ENCODE data around the gene LCA5L.
A peak's percentile ranks its signal among the peaks of the same experiment; 100 is the strongest.

Gene LCA5L

DNA sequence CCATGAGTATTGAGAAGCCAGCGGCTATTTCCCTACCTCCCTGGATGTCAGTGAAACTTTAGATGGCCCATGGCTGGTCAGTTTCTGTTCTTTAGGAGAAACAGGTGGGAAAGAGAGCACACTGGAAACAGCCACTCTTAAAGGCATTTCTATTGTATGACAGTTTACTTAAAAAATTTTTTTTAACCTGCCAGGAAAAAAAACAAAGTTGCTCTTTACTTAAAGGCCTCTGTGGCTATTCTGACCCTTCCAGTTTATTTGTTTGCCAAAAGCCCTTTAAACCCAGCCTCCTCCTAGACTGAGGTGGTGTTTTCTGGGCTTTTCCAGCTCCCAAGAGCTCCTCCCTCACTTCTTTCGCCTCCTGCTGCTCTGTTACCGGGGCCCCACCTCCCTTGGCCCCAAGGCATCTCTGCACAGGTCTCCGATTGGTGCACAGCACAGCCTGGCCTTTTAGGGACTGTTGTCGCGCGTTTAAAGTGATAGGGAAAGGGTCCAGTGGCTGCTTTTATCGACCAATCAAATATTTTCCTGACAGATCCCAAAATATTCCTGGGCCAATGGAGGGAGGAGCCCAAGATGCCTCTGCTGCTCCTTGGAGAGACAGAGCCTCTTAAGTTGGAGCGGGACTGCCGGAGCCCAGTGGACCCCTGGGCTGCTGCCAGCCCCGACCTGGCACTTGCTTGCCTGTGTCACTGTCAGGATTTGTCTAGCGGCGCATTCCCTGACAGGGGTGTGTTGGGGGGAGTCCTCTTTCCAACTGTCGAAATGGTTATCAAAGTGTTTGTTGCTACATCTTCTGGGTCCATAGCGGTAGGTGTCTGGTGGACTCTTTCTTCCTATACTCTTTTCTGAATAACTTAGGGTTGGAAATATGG lies 6.0 kb upstream of the LCA5L start, which contains the start of gene SH3BGR:
Gene SH3BGR, plus strand, starts transcription at position 639 of the 875 bp plus-strand sequence. Its CDS starts 127 bp downstream, at position 766.
- no peak within 1 kb of the TSS for H3K4me3 ChIP-seq (replicated peaks; ENCODE audit: low read depth, low read length)
- DNase-seq (ENCODE audit: extremely low read depth, insufficient read length) = no peak
- TF ChIP-seq, protein P1, sequence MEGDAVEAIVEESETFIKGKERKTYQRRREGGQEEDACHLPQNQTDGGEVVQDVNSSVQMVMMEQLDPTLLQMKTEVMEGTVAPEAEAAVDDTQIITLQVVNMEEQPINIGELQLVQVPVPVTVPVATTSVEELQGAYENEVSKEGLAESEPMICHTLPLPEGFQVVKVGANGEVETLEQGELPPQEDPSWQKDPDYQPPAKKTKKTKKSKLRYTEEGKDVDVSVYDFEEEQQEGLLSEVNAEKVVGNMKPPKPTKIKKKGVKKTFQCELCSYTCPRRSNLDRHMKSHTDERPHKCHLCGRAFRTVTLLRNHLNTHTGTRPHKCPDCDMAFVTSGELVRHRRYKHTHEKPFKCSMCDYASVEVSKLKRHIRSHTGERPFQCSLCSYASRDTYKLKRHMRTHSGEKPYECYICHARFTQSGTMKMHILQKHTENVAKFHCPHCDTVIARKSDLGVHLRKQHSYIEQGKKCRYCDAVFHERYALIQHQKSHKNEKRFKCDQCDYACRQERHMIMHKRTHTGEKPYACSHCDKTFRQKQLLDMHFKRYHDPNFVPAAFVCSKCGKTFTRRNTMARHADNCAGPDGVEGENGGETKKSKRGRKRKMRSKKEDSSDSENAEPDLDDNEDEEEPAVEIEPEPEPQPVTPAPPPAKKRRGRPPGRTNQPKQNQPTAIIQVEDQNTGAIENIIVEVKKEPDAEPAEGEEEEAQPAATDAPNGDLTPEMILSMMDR (IDR thresholded peaks at IDR 0.05; ENCODE audit: insufficient read depth, low read length, poor library complexity, severe bottlenecking) = no peak
- H3K36me3 ChIP-seq (ENCODE audit: control insufficient read depth, insufficient read depth, low read length) = no peaks in the 10 kb centered on the region
- no peaks in the 10 kb centered on the region for H3K27me3 ChIP-seq (replicated peaks; ENCODE audit: control insufficient read depth, insufficient read depth, low read length)

DNA sequence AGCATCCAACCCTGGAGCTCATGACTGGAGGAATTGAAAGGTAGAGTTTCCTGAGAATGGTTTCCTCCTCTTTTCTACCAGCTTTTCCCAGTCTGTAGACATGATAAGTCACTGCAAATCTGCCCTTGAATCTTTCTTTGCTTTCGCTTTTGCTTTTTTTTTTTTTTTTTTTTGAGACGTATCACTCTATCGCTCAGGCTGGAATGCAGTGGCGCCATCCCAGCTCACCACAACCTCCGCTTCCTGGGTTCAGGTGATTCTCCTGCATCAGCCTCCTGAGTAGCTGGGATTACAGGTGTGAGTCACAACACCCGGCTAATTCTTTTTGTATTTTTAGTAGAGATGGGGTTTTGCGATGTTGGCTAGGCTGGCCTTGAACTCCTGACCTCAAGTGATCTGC lies 1.7 kb upstream of the LCA5L start:
- Histone ChIP-seq H3K27me3 (replicated peaks; ENCODE audit: control insufficient read depth, insufficient read depth, low read length) (no peaks in the 10 kb centered on the region), H3K36me3 (ENCODE audit: control insufficient read depth, insufficient read depth, low read length) (no peaks in the 10 kb centered on the region), H3K4me3 (replicated peaks; ENCODE audit: low read depth, low read length) (no peak overlapping the region)
- TF ChIP-seq, protein P1 (IDR thresholded peaks at IDR 0.05; ENCODE audit: insufficient read depth, low read length, poor library complexity, severe bottlenecking) = no peak
- DNase-seq (ENCODE audit: extremely low read depth, insufficient read length) = no peak

DNA sequence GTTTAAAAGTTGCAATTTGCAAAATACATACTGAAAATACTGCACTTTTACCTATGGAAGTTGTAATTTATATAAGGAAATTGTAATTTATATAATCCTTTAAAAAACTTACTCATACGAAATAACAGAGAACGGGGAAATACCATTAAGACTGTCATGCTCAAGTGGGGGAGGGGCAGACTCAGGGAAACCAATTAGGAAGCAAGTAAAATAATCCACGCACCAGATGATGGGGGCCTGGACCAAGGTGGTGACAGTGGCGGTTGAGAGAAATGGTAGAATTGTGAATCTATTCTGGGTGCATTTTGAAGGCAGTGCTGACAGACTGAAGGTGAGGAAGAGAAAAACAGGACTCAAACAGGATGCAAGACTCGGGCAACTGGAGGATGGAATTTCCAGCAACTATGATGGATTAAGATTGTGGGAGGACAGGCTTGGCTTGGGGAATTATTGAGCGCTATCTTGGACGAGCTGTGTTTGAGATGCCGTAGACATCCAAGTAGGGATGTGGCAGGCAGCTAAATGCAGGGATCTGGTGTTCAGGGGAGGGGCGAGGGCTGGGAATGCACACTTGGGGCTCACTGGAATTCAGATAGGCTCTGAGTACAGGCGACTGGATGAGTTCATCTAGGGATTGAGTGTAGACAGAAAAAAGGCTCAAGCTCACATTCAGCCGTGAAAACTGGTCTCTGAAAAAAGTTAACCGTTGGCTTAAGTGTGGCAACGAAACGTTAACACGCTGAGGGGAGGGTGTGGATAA lies 977 bp downstream of the LCA5L start:
- TF ChIP-seq, protein P1 (IDR thresholded peaks at IDR 0.05; ENCODE audit: insufficient read depth, low read length, poor library complexity, severe bottlenecking) = no peak
- no peak for DNase-seq (ENCODE audit: extremely low read depth, insufficient read length)
- peak overlapping the region; percentile 90 for H3K4me3 ChIP-seq (replicated peaks; ENCODE audit: low read depth, low read length)
- H3K27me3 ChIP-seq (replicated peaks; ENCODE audit: control insufficient read depth, insufficient read depth, low read length) = no peaks in the 10 kb centered on the region
- H3K36me3 ChIP-seq (ENCODE audit: control insufficient read depth, insufficient read depth, low read length) = no peaks in the 10 kb centered on the region

DNA sequence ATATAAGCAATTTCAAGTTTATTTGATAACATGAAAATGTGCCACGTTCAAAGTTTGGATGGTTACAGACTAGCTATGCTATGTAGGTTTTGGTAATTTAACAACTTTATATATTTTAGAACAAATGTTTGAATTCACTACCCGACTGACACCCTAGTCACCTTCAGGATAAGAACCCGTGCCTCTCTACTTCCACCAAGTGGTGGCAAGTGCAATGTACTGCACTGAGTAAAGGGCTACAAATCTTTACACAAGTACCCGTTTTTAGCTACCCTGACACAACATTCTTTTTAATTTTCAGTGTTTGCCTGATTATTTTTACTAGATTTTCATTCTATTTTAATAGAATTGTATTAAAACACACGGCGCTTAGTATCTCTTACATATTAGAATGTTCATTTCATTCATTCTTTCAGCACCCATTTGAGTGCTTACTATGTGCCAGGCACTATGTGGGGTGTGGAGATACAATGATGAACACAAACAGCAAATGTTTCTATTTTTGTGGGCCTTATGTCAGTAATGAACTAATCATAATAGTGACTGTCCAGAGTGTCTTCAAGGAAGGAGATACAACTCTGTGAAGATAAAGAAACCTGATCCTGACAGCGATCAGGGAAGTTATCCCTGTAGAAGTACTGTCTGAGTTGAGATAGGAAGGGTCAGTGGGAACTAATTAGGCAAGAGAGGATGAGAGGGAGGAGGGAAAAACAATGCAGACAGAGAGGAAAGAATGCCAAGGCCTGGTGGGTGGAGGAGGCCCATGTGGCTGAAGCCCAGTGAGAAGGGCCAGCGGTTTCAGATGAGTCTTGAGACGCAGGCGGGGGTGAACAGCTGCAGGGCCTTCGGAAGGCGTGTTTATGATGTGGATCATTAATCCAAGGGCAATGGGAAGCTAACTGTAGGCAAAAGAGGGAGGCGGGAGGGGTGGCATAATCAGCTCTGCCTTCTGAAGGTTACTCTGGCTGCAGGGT lies 3.8 kb downstream of the LCA5L start:
- Histone ChIP-seq H3K27me3 (replicated peaks; ENCODE audit: control insufficient read depth, insufficient read depth, low read length) (no peaks in the 10 kb centered on the region), H3K4me3 (replicated peaks; ENCODE audit: low read depth, low read length) (no peak overlapping the region), H3K36me3 (ENCODE audit: control insufficient read depth, insufficient read depth, low read length) (no peaks in the 10 kb centered on the region)
- no peak for DNase-seq (ENCODE audit: extremely low read depth, insufficient read length)
- TF ChIP-seq, protein P1 (IDR thresholded peaks at IDR 0.05; ENCODE audit: insufficient read depth, low read length, poor library complexity, severe bottlenecking) = peak; percentile 86

DNA sequence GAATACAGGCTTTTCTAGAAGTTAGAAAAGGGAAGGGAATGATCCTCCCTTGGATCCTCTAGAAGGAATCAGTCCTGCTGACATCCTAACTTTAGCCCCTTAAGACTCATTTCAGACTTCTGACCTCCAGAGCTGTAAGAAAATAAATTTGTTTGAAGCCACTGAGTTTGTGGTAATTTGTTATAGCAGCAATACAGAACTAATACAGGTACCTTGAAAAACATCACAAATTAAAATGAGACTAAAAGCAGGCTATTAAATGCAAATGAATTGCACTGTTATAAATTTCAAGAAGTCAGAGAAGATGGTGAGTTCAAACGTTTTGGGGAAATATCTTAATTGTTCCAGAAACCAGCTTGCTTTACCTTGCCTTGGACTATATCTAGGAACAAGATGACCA lies 6.3 kb downstream of the LCA5L start:
- DNase-seq (ENCODE audit: extremely low read depth, insufficient read length) = no peak
- H3K4me3 ChIP-seq (replicated peaks; ENCODE audit: low read depth, low read length) = no peak overlapping the region
- no peaks in the 10 kb centered on the region for H3K36me3 ChIP-seq (ENCODE audit: control insufficient read depth, insufficient read depth, low read length)
- no peaks in the 10 kb centered on the region for H3K27me3 ChIP-seq (replicated peaks; ENCODE audit: control insufficient read depth, insufficient read depth, low read length)
- TF ChIP-seq, protein P1 (IDR thresholded peaks at IDR 0.05; ENCODE audit: insufficient read depth, low read length, poor library complexity, severe bottlenecking) = no peak

Measured in GM06990 (cell line).